Kidney epithelial cell (primary cell): ENCODE measurements around the gene STAG2. TPM values are rescaled to one million over a fixed set of nuclear protein-coding genes. Genes with fewer than 3 reads are reported as not detected.

ENCODE experiments used
- DNase-seq: peaks from one replicate; pipeline ENCODE4 v3.0.0-alpha.2; 2010; ENCODE audit warnings: low read depth
- H3K27me3 ChIP-seq: 2 replicates; pipeline ENCODE4 v1.6.0; 2011; ENCODE audit warnings: low read length; ENCODE audit not compliant: control insufficient read depth, insufficient read depth
- H3K36me3 ChIP-seq: 2 replicates; pipeline ENCODE4 v1.5.1; 2011; ENCODE audit warnings: low read length; ENCODE audit not compliant: control insufficient read depth, insufficient read depth
- H3K4me3 ChIP-seq: 2 replicates; pipeline ENCODE4 v1.5.1; 2011; ENCODE audit warnings: low read depth, mild to moderate bottlenecking, control low read depth, low read length
- CTCF ChIP-seq: IDR thresholded peaks from 2 replicates; pipeline ENCODE4 v1.5.1; 2011; ENCODE audit warnings: mild to moderate bottlenecking, moderate library complexity, low read length, control low read depth, inconsistent platforms; ENCODE audit not compliant: insufficient read depth, poor library complexity, severe bottlenecking
- total RNA-seq: library from RNA; depleted of rRNA; stranded (reverse); fragments of >200 nt; gene quantifications from 2 replicates; pipeline ENCODE4 v1.2.3, GENCODE V29; 2015

The STAG2 gene
- total RNA-seq, 1 donor from 2014 or later = 35.1 TPM

- H3K36me3 ChIP-seq = no peaks in the 10 kb centered on the region
- DNase-seq = no peak
- H3K4me3 ChIP-seq = no peak overlapping the region
- no peaks in the 10 kb centered on the region for H3K27me3 ChIP-seq
- TF ChIP-seq CTCF = no peak
Observed at GRCh38 chrX:124010157-124010556, 48.7 kb downstream of the STAG2 start.

- no peak for DNase-seq
- TF ChIP-seq CTCF = no peak
- H3K36me3 ChIP-seq = no peaks in the 10 kb centered on the region
- H3K4me3 ChIP-seq = no peak overlapping the region
- no peaks in the 10 kb centered on the region for H3K27me3 ChIP-seq
Observed at GRCh38 chrX:124010566-124010965, 49.1 kb downstream of the STAG2 start.

- no peak for DNase-seq
- no peak overlapping the region for H3K4me3 ChIP-seq
- TF ChIP-seq CTCF = no peak
- no peaks in the 10 kb centered on the region for H3K36me3 ChIP-seq
- H3K27me3 ChIP-seq = no peaks in the 10 kb centered on the region
Observed at GRCh38 chrX:124015721-124016120, 54.2 kb downstream of the STAG2 start.

GRCh38 chrX:124016825-124017224 is 55.3 kb downstream of the STAG2 start:
- Histone ChIP-seq H3K36me3 (no peaks in the 10 kb centered on the region), H3K27me3 (no peaks in the 10 kb centered on the region), H3K4me3 (no peak overlapping the region)
- DNase-seq = no peak
- TF ChIP-seq CTCF = no peak

- Histone ChIP-seq H3K27me3 (no peaks in the 10 kb centered on the region), H3K4me3 (no peak overlapping the region), H3K36me3 (no peaks in the 10 kb centered on the region)
- TF ChIP-seq CTCF = no peak
- no peak for DNase-seq
Observed at GRCh38 chrX:124018023-124018422, 56.5 kb downstream of the STAG2 start.

- no peak for DNase-seq
- Histone ChIP-seq H3K27me3 (no peaks in the 10 kb centered on the region), H3K36me3 (no peaks in the 10 kb centered on the region), H3K4me3 (no peak overlapping the region)
- no peak for TF ChIP-seq CTCF
Observed at GRCh38 chrX:124023838-124024238, 62.3 kb downstream of the STAG2 start.
